ENCODE data around the gene MDC1.

MDC1 gene

GRCh38 chr6:30735668-30736314, 18.7 kb upstream of the MDC1 start:
- Histone ChIP-seq H3K4me3 (ENCODE audit: low read length in 2 of 2) (no peak overlapping the region), H3K36me3 (replicated peaks in 1 of 2; ENCODE audit: control insufficient read depth in 2 of 2, insufficient read depth in 2 of 2, low read length in 2 of 2) (peaks cover 46 to 97% of the 10 kb centered on the region in 2 donors)
- WGBS, 2 donors (ENCODE audit: extremely low coverage in 2 of 2, insufficient read length in 2 of 2, insufficient replicate concordance in 1 of 2), result no CpG with 5 or more reads among the region's 8 CpGs

GRCh38 chr6:30732237-30732943, 15.3 kb upstream of the MDC1 start:
- no peak overlapping the region for H2BK120ac ChIP-seq (ENCODE audit: low read depth, low read length)
- H4K91ac ChIP-seq (ENCODE audit: low read depth, low read length, poor library complexity), result no peak overlapping the region
- no peak overlapping the region for H3K4me3 ChIP-seq (ENCODE audit: low read length in 2 of 2)
- no peak overlapping the region for H4K8ac ChIP-seq (ENCODE audit: low read depth, low read length)
- no peak overlapping the region for H2BK12ac ChIP-seq (ENCODE audit: low read length)
- no peak overlapping the region for H2AK5ac ChIP-seq (ENCODE audit: low read depth, low read length)
- H3K14ac ChIP-seq (ENCODE audit: low read length), result no peak overlapping the region
- no peak overlapping the region for H2BK5ac ChIP-seq (ENCODE audit: low read length)
- H2AFZ ChIP-seq (ENCODE audit: low read length), result no peak overlapping the region
- no peaks in the 10 kb centered on the region for H3K27me3 ChIP-seq (ENCODE audit: control insufficient read depth in 3 of 3, insufficient read depth in 3 of 3, low read depth in 1 of 3, low read length in 3 of 3)
- WGBS, 2 donors (ENCODE audit: extremely low coverage in 2 of 2, insufficient read length in 2 of 2, insufficient replicate concordance in 1 of 2), result no CpG with 5 or more reads among the region's 12 CpGs
- no peaks in the 10 kb centered on the region for H3K9me3 ChIP-seq (replicated peaks in 1 of 2; ENCODE audit: control insufficient read depth in 2 of 2, insufficient read depth in 1 of 2, low read depth in 1 of 2, low read length in 2 of 2)
- no peak overlapping the region for H3K9ac ChIP-seq (ENCODE audit: low read depth, low read length, poor library complexity)
- peaks cover 41 to 94% of the 10 kb centered on the region in 2 donors for H3K36me3 ChIP-seq (replicated peaks in 1 of 2; ENCODE audit: control insufficient read depth in 2 of 2, insufficient read depth in 2 of 2, low read length in 2 of 2)
- H3K4me2 ChIP-seq (ENCODE audit: insufficient read depth, low read length, poor library complexity, severe bottlenecking), result no peak overlapping the region
- H3K27ac ChIP-seq (replicated peaks; ENCODE audit: low read length), result no peak overlapping the region
- peaks cover 4% of the 10 kb centered on the region for H3K79me1 ChIP-seq (ENCODE audit: low read depth, low read length)
- no peak overlapping the region for H3K4ac ChIP-seq (ENCODE audit: low read length)
- H3K23ac ChIP-seq (ENCODE audit: low read depth, low read length, poor library complexity), result peak overlapping the region; percentile 65
- DNase-seq (ENCODE audit: low spot score), result no peak
- no peak overlapping the region for H3K18ac ChIP-seq (ENCODE audit: low read length)
- H3K4me1 ChIP-seq (ENCODE audit: control insufficient read depth in 2 of 2, insufficient read depth in 1 of 2, low read depth in 1 of 2, low read length in 2 of 2), result no peaks in the 10 kb centered on the region
- H2BK15ac ChIP-seq (ENCODE audit: low read length), result no peak overlapping the region

More at GRCh38 chr6:30735668-30736314, 18.7 kb upstream of the MDC1 start:
- no peaks in the 10 kb centered on the region for H3K4me1 ChIP-seq (ENCODE audit: control insufficient read depth in 2 of 2, insufficient read depth in 1 of 2, low read depth in 1 of 2, low read length in 2 of 2)
- no peak overlapping the region for H3K18ac ChIP-seq (ENCODE audit: low read length)
- H4K91ac ChIP-seq (ENCODE audit: low read depth, low read length, poor library complexity), result no peak overlapping the region
- peaks cover 4% of the 10 kb centered on the region for H3K79me1 ChIP-seq (ENCODE audit: low read depth, low read length)
- no peak overlapping the region for H2BK120ac ChIP-seq (ENCODE audit: low read depth, low read length)
- H3K14ac ChIP-seq (ENCODE audit: low read length), result no peak overlapping the region
- H3K4ac ChIP-seq (ENCODE audit: low read length), result no peak overlapping the region
- no peak overlapping the region for H3K23ac ChIP-seq (ENCODE audit: low read depth, low read length, poor library complexity)
- H2AFZ ChIP-seq (ENCODE audit: low read length), result no peak overlapping the region
- DNase-seq (ENCODE audit: low spot score), result no peak
- H2AK5ac ChIP-seq (ENCODE audit: low read depth, low read length), result no peak overlapping the region
- no peak overlapping the region for H3K9ac ChIP-seq (ENCODE audit: low read depth, low read length, poor library complexity)
- no peak overlapping the region for H3K27ac ChIP-seq (replicated peaks; ENCODE audit: low read length)
- no peak overlapping the region for H2BK15ac ChIP-seq (ENCODE audit: low read length)
- no peaks in the 10 kb centered on the region for H3K27me3 ChIP-seq (ENCODE audit: control insufficient read depth in 3 of 3, insufficient read depth in 3 of 3, low read depth in 1 of 3, low read length in 3 of 3)
- no peaks in the 10 kb centered on the region for H3K9me3 ChIP-seq (replicated peaks in 1 of 2; ENCODE audit: control insufficient read depth in 2 of 2, insufficient read depth in 1 of 2, low read depth in 1 of 2, low read length in 2 of 2)
- no peak overlapping the region for H3K4me2 ChIP-seq (ENCODE audit: insufficient read depth, low read length, poor library complexity, severe bottlenecking)
- H2BK12ac ChIP-seq (ENCODE audit: low read length), result no peak overlapping the region
- no peak overlapping the region for H2BK5ac ChIP-seq (ENCODE audit: low read length)
- no peak overlapping the region for H4K8ac ChIP-seq (ENCODE audit: low read depth, low read length)

- no peaks in the 10 kb centered on the region for H3K4me1 ChIP-seq (ENCODE audit: control insufficient read depth in 2 of 2, insufficient read depth in 1 of 2, low read depth in 1 of 2, low read length in 2 of 2)
- no peak for DNase-seq (ENCODE audit: low spot score)
- no peak overlapping the region for H2BK12ac ChIP-seq (ENCODE audit: low read length)
- no peak overlapping the region for H3K14ac ChIP-seq (ENCODE audit: low read length)
- no peak overlapping the region for H3K4me3 ChIP-seq (ENCODE audit: low read length in 2 of 2)
- no peak overlapping the region for H2AK5ac ChIP-seq (ENCODE audit: low read depth, low read length)
- no peak overlapping the region for H3K9ac ChIP-seq (ENCODE audit: low read depth, low read length, poor library complexity)
- no peak overlapping the region for H3K18ac ChIP-seq (ENCODE audit: low read length)
- no peak overlapping the region for H3K4me2 ChIP-seq (ENCODE audit: insufficient read depth, low read length, poor library complexity, severe bottlenecking)
- H4K91ac ChIP-seq (ENCODE audit: low read depth, low read length, poor library complexity), result no peak overlapping the region
- no peaks in the 10 kb centered on the region for H3K79me1 ChIP-seq (ENCODE audit: low read depth, low read length)
- H3K36me3 ChIP-seq (replicated peaks in 1 of 2; ENCODE audit: control insufficient read depth in 2 of 2, insufficient read depth in 2 of 2, low read length in 2 of 2), result peaks cover 36 to 89% of the 10 kb centered on the region in 2 donors
- no peak overlapping the region for H2BK15ac ChIP-seq (ENCODE audit: low read length)
- H4K8ac ChIP-seq (ENCODE audit: low read depth, low read length), result no peak overlapping the region
- no peak overlapping the region for H2AFZ ChIP-seq (ENCODE audit: low read length)
- WGBS, 2 donors (ENCODE audit: extremely low coverage in 2 of 2, insufficient read length in 2 of 2, insufficient replicate concordance in 1 of 2), result no CpG with 5 or more reads among the region's 30 CpGs
- no peak overlapping the region for H2BK120ac ChIP-seq (ENCODE audit: low read depth, low read length)
- no peak overlapping the region for H3K4ac ChIP-seq (ENCODE audit: low read length)
- H3K27ac ChIP-seq (replicated peaks; ENCODE audit: low read length), result no peak overlapping the region
- peak overlapping the region; percentile 91 for H3K23ac ChIP-seq (ENCODE audit: low read depth, low read length, poor library complexity)
- no peaks in the 10 kb centered on the region for H3K27me3 ChIP-seq (ENCODE audit: control insufficient read depth in 3 of 3, insufficient read depth in 3 of 3, low read depth in 1 of 3, low read length in 3 of 3)
- H2BK5ac ChIP-seq (ENCODE audit: low read length), result peak overlapping the region; percentile 29
- no peaks in the 10 kb centered on the region for H3K9me3 ChIP-seq (replicated peaks in 1 of 2; ENCODE audit: control insufficient read depth in 2 of 2, insufficient read depth in 1 of 2, low read depth in 1 of 2, low read length in 2 of 2)
These were observed 13.7 kb upstream of the MDC1 start for GRCh38 chr6:30730601-30731435.
